Fibroblast of mammary gland (primary cell): ENCODE results near the gene BPIFB3.

Source experiments
- DNase-seq: peaks from one replicate; pipeline ENCODE4 v3.0.0-alpha.2; 2010; ENCODE audit warnings: low read depth
- H3K4me3 ChIP-seq: 2 replicates; pipeline ENCODE4 v1.5.1; 2011; ENCODE audit warnings: low read depth, mild to moderate bottlenecking, low read length, moderate library complexity; ENCODE audit not compliant: control insufficient read depth
- TF ChIP-seq, protein P1 (sequence below): conservative IDR thresholded peaks from 2 replicates; pipeline ENCODE4 v1.5.1; 2011; ENCODE audit warnings: low read depth, low read length, inconsistent platforms; ENCODE audit not compliant: control insufficient read depth, insufficient read depth

BPIFB3 gene

GRCh38 chr20:33079259-33079658 lies 25.6 kb downstream of the BPIFB3 start, which contains the start of gene BPIFB4:
Gene BPIFB4, plus strand, starts transcription at chr20:33079643. Its CDS starts 1,884 bp downstream, at chr20:33081527.
- TF ChIP-seq, protein P1, sequence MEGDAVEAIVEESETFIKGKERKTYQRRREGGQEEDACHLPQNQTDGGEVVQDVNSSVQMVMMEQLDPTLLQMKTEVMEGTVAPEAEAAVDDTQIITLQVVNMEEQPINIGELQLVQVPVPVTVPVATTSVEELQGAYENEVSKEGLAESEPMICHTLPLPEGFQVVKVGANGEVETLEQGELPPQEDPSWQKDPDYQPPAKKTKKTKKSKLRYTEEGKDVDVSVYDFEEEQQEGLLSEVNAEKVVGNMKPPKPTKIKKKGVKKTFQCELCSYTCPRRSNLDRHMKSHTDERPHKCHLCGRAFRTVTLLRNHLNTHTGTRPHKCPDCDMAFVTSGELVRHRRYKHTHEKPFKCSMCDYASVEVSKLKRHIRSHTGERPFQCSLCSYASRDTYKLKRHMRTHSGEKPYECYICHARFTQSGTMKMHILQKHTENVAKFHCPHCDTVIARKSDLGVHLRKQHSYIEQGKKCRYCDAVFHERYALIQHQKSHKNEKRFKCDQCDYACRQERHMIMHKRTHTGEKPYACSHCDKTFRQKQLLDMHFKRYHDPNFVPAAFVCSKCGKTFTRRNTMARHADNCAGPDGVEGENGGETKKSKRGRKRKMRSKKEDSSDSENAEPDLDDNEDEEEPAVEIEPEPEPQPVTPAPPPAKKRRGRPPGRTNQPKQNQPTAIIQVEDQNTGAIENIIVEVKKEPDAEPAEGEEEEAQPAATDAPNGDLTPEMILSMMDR = no peak
- H3K4me3 ChIP-seq = no peak within 1 kb of the TSS
- DNase-seq = peak; percentile 3

DNA sequence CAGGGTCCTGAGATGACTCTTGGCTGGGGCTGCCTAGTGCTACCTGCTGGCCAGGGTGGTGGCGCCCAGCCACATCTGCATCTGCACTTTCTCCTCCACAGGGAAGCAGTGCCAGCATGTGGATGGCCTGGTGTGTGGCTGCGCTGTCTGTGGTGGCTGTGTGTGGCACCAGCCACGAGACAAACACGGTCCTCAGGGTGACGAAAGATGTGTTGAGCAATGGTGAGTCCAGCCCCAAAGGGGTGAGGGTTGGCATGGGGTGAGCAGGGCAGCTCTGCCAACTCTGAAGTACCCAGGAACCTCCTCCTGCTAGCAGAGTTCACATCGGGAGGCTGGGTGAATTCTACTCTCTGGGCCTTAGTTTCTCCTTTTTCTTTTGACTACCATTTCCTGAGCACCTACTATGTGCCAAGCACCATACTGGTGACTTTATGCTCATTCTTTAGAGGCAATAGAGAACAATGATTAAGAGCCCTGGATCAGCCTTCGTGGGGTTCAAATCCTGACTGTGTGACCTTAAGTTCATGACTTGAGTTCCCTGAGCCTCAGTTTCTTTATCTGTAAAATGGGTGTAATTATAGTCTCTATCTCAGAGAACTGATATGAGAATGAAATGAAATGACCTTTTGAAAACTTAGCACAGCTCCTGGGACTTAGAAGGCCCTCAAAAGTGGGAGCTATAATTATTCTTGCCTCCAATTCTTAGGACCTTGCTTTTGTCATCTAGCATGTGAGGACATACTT lies 27.9 kb downstream of the BPIFB3 start:
- TF ChIP-seq, protein P1 = no peak
- no peak for DNase-seq
- no peak overlapping the region for H3K4me3 ChIP-seq

- no peak overlapping the region for H3K4me3 ChIP-seq
- DNase-seq = no peak
- TF ChIP-seq, protein P1 = no peak
Measured at GRCh38 chr20:33082546-33082945, 28.8 kb downstream of the BPIFB3 start.

- TF ChIP-seq, protein P1 = no peak
Measured at GRCh38 chr20:33083544-33084340, 30.0 kb downstream of the BPIFB3 start.

GRCh38 chr20:33084722-33085121 lies 31.0 kb downstream of the BPIFB3 start:
- TF ChIP-seq, protein P1 = no peak
- DNase-seq = no peak
- no peak overlapping the region for H3K4me3 ChIP-seq

More at GRCh38 chr20:33083544-33084340, 30.0 kb downstream of the BPIFB3 start:
- no peak overlapping the region for H3K4me3 ChIP-seq
- no peak for DNase-seq

DNA sequence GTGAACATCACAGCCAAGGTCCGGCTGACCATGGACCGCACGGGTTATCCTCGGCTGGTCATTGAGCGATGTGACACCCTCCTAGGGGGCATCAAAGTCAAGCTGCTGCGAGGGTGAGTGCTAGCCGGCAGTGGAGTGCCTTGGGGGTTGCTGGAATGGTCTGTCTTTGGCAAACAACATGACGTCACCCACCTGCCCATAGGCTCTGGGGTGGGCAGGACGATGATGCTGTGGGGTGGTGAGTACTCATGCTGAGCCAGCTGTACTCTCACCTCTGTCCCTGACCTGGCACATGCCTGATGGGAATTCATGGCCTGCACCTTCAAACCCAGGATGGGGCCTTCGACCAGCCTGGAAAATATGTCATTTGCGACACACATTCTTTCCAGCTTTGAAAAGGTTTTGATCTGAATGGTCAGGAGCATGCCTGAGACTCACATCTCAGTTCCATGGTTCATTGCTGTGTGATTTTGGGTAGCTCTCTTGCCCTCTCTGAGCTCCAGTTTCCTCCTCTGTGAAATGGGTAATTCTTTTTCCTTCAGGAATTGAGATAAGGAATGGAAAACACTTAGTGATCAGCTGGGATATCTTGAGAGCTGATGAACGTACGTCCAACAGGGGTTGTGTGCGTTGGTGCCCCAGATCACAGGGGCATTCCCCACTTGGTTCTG lies 32.5 kb downstream of the BPIFB3 start:
- no peak overlapping the region for H3K4me3 ChIP-seq
- DNase-seq = no peak
- TF ChIP-seq, protein P1 = no peak
